Glutamatergic neuron (in vitro differentiated cells): ENCODE data around the gene TTC24. TPM values are rescaled to one million over a fixed set of nuclear protein-coding genes. Genes with fewer than 3 reads are reported as not detected.
"Not testable (repeated sequence)": the region's sequence is repeated elsewhere in the genome, so short reads cannot be mapped to it uniquely, and the experiment has no call there.

ENCODE experiments used
- DNase-seq: peaks from one replicate; pipeline ENCODE4 v3.0.0; 2022
- H3K27ac Mint-ChIP-seq: one replicate; pipeline ENCODE4 v1.8.0; 2020; ENCODE audit warnings: mild to moderate bottlenecking, mixed read lengths, inconsistent platforms; ENCODE audit not compliant: unreplicated experiment
- H3K27me3 Mint-ChIP-seq: one replicate; pipeline ENCODE4 v1.8.0; 2020; ENCODE audit warnings: mild to moderate bottlenecking, moderate library complexity, mixed read lengths, inconsistent platforms; ENCODE audit not compliant: unreplicated experiment
- H3K36me3 Mint-ChIP-seq: one replicate; pipeline ENCODE4 v1.8.0; 2020; ENCODE audit warnings: mild to moderate bottlenecking, mixed read lengths, inconsistent platforms; ENCODE audit not compliant: unreplicated experiment
- H3K4me1 Mint-ChIP-seq: one replicate; pipeline ENCODE4 v1.8.0; 2020; ENCODE audit warnings: mild to moderate bottlenecking, low read depth, mixed read lengths, inconsistent platforms; ENCODE audit not compliant: unreplicated experiment
- H3K4me3 Mint-ChIP-seq: one replicate; pipeline ENCODE4 v1.8.0; 2020; ENCODE audit warnings: mild to moderate bottlenecking, mixed read lengths, inconsistent platforms; ENCODE audit not compliant: unreplicated experiment
- H3K9me3 Mint-ChIP-seq: one replicate; pipeline ENCODE4 v1.8.0; 2020; ENCODE audit warnings: mild to moderate bottlenecking, moderate library complexity, mixed read lengths, inconsistent platforms; ENCODE audit not compliant: unreplicated experiment
- CTCF ChIP-seq: fragments of 200-600 bp; sonication (generic); IDR thresholded peaks from one replicate; pipeline ENCODE4 v1.5.0; 2021; ENCODE audit not compliant: partially characterized antibody, unreplicated experiment
- total RNA-seq: library from RNA; stranded (reverse); fragmentation: NEBNext Ultra II Directional; extraction: Animal tissue kit (Norgen Biotek cat#: 25700); gene quantifications from one replicate; pipeline ENCODE4 v1.2.1, GENCODE V29; 2021; ENCODE audit not compliant: unreplicated experiment

The TTC24 gene
- total RNA-seq, 1 donor from 2014 or later = not detected

DNA sequence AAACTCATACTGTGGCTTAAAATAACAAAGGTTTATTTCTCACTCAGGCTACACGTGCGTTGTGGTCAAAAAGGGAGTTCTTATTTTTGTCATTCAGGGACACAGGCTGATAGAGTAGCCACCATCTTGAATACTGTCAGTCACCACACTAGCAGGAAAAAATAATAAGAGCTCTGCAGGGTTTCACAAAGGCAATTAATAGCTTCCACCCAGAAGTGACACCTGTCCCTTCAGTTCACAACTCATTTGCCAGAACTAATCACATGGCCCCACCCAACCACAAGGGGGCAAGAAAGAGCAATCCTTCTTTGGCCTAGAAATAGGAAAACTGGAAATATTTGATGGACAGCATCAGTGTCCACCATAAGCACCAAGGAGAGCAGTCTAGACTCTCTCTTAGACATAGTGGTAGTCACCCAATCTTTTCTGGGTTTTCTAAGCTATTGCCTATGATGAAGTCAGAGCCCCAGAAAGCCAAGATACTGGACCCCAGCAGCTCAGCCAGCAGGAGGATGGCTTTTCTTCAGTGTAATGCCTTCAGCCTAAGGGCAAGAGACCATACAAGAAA lies 47.9 kb downstream of the TTC24 start:
- Mint-ChIP-seq H3K36me3 (no peaks in the 10 kb centered on the region), H3K4me1 (peaks cover 9% of the 10 kb centered on the region), H3K9me3 (peaks cover 4% of the 10 kb centered on the region), H3K27me3 (peaks cover 22% of the 10 kb centered on the region), H3K4me3 (no peak overlapping the region), H3K27ac (no peak overlapping the region)
- peak; percentile 69 for DNase-seq
- TF ChIP-seq CTCF = peak; percentile 85

GRCh38 chr1:156629823-156630449 lies 50.4 kb downstream of the TTC24 start:
- no peak for DNase-seq
- Mint-ChIP-seq H3K9me3 (peaks cover 1% of the 10 kb centered on the region), H3K27me3 (peaks cover 14% of the 10 kb centered on the region), H3K36me3 (no peaks in the 10 kb centered on the region), H3K27ac (no peak overlapping the region), H3K4me1 (peaks cover 18% of the 10 kb centered on the region), H3K4me3 (no peak overlapping the region)
- no peak for TF ChIP-seq CTCF

DNA sequence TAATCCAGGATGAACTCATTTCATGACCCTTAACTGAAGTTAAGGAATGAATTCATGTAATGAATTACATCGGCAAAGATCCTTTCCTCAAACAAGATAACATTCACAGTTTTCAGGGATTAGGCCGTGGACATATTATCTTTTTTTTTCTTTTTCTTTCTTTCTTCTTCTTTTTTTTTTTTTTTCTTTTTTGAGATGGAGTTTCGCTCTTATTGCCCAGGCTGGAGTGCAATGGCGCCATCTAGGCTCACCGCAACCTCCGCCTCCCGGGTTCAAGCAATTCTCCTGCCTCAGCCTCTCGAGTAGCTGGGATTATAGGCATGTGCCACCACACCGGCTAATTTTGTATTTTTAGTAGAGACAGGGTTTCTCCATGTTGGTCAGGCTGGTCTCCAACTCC lies 51.6 kb downstream of the TTC24 start:
- H3K4me3 Mint-ChIP-seq, H3K9me3 Mint-ChIP-seq, H3K27me3 Mint-ChIP-seq, H3K27ac Mint-ChIP-seq, DNase-seq, H3K36me3 Mint-ChIP-seq: not testable (repeated sequence)
- peaks cover 20% of the 10 kb centered on the region for H3K4me1 Mint-ChIP-seq

- no peak for DNase-seq
- H3K27me3 Mint-ChIP-seq = peaks cover 6% of the 10 kb centered on the region
- H3K36me3 Mint-ChIP-seq = no peaks in the 10 kb centered on the region
- H3K4me3 Mint-ChIP-seq = no peak overlapping the region
- H3K4me1 Mint-ChIP-seq = peaks cover 20% of the 10 kb centered on the region
- peaks cover 4% of the 10 kb centered on the region for H3K9me3 Mint-ChIP-seq
- H3K27ac Mint-ChIP-seq = no peak overlapping the region
- TF ChIP-seq CTCF = no peak
These were observed 52.8 kb downstream of the TTC24 start for GRCh38 chr1:156632355-156632754.

Other genes with a start within 250 kb of the TTC24 start
- 347 TPM for gene CCT3, start 241.4 kb upstream of the TTC24 start, total RNA-seq
- gene TSACC, start 241.2 kb upstream of the TTC24 start, total RNA-seq = not detected
- not detected for gene RHBG, start 210.5 kb upstream of the TTC24 start, total RNA-seq
- gene MEF2D, start 78.9 kb upstream of the TTC24 start, total RNA-seq = 50.0 TPM
- 6.1 TPM for gene IQGAP3, start 7.2 kb upstream of the TTC24 start, total RNA-seq
- 44.5 TPM for gene NAXE, start 12.1 kb downstream of the TTC24 start, total RNA-seq
- gene GPATCH4, start 21.8 kb downstream of the TTC24 start, total RNA-seq = 13.2 TPM
- gene HAPLN2, start 39.7 kb downstream of the TTC24 start, total RNA-seq = 0.71 TPM
- 10.3 TPM for gene BCAN, start 62.4 kb downstream of the TTC24 start, total RNA-seq
- 375 TPM for gene NES, start 97.7 kb downstream of the TTC24 start, total RNA-seq
- gene CRABP2, start 125.9 kb downstream of the TTC24 start, total RNA-seq = 2.4 TPM
- 27.1 TPM for gene METTL25B, start 148.7 kb downstream of the TTC24 start, total RNA-seq
- 32.6 TPM for gene ISG20L2, start 149.0 kb downstream of the TTC24 start, total RNA-seq
- gene MRPL24, start 161.4 kb downstream of the TTC24 start, total RNA-seq = 25.1 TPM
- 147 TPM for gene HDGF, start 172.0 kb downstream of the TTC24 start, total RNA-seq
- 88.8 TPM for gene PRCC, start 187.8 kb downstream of the TTC24 start, total RNA-seq
- 0.86 TPM for gene SH2D2A, start 237.1 kb downstream of the TTC24 start, total RNA-seq